Gastrocnemius medialis (tissue), 4 donors: ENCODE measurements around the gene MIPOL1.

ENCODE experiments used
- POLR2A ChIP-seq, 2 donors: fragments of 450-650 bp; IDR thresholded peaks; one replicate each; pipeline ENCODE4 v1.6.1; 2017; ENCODE audit warnings: antibody characterized with exemption in 2 of 2, mild to moderate bottlenecking in 2 of 2, moderate library complexity in 2 of 2
- TF ChIP-seq, protein P1 (sequence below), 5 experiments: fragments of 450-650 bp in 3 of 5; fragments of 200-600 bp in 2 of 5; sonication (generic) in 2 of 5; IDR thresholded peaks in 4 of 5; conservative IDR thresholded peaks in 1 of 5; 1 replicate in 4 of 5; 2 replicates in 1 of 5; pipeline ENCODE4 v1.5.1; 2016 to 2019; ENCODE audit warnings: antibody characterized with exemption in 5 of 5, mild to moderate bottlenecking in 3 of 5, moderate library complexity in 3 of 5

DNA sequence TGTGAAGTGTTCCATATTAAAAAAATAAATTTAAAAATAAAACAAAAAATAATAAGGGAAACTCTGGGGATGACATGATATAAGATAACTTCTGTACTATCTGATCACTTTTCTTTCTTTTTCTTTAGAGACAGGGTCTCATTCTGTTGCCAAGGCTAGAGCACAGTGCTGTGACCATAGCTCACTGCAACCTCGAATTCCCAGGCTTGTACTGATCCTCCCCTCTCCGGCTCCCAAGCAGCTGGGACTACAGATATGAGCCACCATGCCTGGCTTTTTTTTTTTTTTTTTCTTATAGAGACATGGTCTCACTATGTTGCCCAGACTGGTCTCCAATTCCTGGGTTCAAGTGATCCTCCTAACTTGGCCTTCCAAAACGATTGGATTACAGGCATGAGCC is 10.4 kb upstream of the MIPOL1 start:
- TF ChIP-seq, protein P1, sequence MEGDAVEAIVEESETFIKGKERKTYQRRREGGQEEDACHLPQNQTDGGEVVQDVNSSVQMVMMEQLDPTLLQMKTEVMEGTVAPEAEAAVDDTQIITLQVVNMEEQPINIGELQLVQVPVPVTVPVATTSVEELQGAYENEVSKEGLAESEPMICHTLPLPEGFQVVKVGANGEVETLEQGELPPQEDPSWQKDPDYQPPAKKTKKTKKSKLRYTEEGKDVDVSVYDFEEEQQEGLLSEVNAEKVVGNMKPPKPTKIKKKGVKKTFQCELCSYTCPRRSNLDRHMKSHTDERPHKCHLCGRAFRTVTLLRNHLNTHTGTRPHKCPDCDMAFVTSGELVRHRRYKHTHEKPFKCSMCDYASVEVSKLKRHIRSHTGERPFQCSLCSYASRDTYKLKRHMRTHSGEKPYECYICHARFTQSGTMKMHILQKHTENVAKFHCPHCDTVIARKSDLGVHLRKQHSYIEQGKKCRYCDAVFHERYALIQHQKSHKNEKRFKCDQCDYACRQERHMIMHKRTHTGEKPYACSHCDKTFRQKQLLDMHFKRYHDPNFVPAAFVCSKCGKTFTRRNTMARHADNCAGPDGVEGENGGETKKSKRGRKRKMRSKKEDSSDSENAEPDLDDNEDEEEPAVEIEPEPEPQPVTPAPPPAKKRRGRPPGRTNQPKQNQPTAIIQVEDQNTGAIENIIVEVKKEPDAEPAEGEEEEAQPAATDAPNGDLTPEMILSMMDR (IDR thresholded peaks at IDR 0.05 in 4 of 5, conservative IDR thresholded peaks at IDR 0.05 in 1 of 5): no peak
- TF ChIP-seq POLR2A (IDR thresholded peaks at IDR 0.05): no peak
